Activated CD8-positive, alpha-beta memory T cell treated with anti-CD3 and anti-CD28 coated beads, Interleukin-2, amount 50 U/mL, for 1 hour (primary cell): ENCODE results near the gene CCDC39.

Source experiments
- DNase-seq: peaks from one replicate; pipeline ENCODE4 v3.0.0-alpha.2; 2020; ENCODE audit errors: extremely low read depth

Gene CCDC39

GRCh38 chr3:180679178-180680096 is at the start of gene CCDC39:
Gene CCDC39 (minus strand): TSS chr3:180679489. CDS start chr3:180679380, 109 bp downstream.
- no peak for DNase-seq

- DNase-seq = no peak
These were observed 40.7 kb upstream of the CCDC39 start for GRCh38 chr3:180720012-180720411.

GRCh38 chr3:180707896-180708295 is 28.6 kb upstream of the CCDC39 start:
- no peak for DNase-seq

GRCh38 chr3:180705619-180706018 is 26.3 kb upstream of the CCDC39 start:
- no peak for DNase-seq

- DNase-seq = no peak
These were observed 25.2 kb upstream of the CCDC39 start for GRCh38 chr3:180704532-180704931.

- no peak for DNase-seq
These were observed 21.7 kb upstream of the CCDC39 start for GRCh38 chr3:180700941-180701340.

GRCh38 chr3:180698760-180699270 is 19.5 kb upstream of the CCDC39 start:
- no peak for DNase-seq

GRCh38 chr3:180694321-180694720 is 15.0 kb upstream of the CCDC39 start:
- no peak for DNase-seq

- DNase-seq = no peak
These were observed 14.4 kb upstream of the CCDC39 start for GRCh38 chr3:180693656-180694055.

GRCh38 chr3:180690061-180690460 is 10.8 kb upstream of the CCDC39 start:
- no peak for DNase-seq

- no peak for DNase-seq
These were observed 5.5 kb upstream of the CCDC39 start for GRCh38 chr3:180684807-180685206.

GRCh38 chr3:180683816-180684215 is 4.5 kb upstream of the CCDC39 start:
- DNase-seq = no peak

- DNase-seq = no peak
These were observed 775 bp upstream of the CCDC39 start for GRCh38 chr3:180680097-180680430.

GRCh38 chr3:180678231-180678630 is 1.1 kb downstream of the CCDC39 start:
- DNase-seq = no peak

- DNase-seq = no peak
These were observed 17.8 kb downstream of the CCDC39 start for GRCh38 chr3:180661444-180661843.

GRCh38 chr3:180657094-180657493 is 22.2 kb downstream of the CCDC39 start:
- DNase-seq = no peak

- DNase-seq = no peak
These were observed 22.9 kb downstream of the CCDC39 start for GRCh38 chr3:180656406-180656805.

GRCh38 chr3:180646187-180646790 is 33.0 kb downstream of the CCDC39 start:
- DNase-seq = no peak

GRCh38 chr3:180640987-180641386 is 38.3 kb downstream of the CCDC39 start:
- DNase-seq = no peak

- no peak for DNase-seq
These were observed 45.6 kb downstream of the CCDC39 start for GRCh38 chr3:180633722-180634121.

GRCh38 chr3:180631317-180631716 is 48.0 kb downstream of the CCDC39 start:
- DNase-seq = no peak

- DNase-seq = no peak
These were observed 48.9 kb downstream of the CCDC39 start for GRCh38 chr3:180630371-180630770.

GRCh38 chr3:180626844-180627243 is 52.4 kb downstream of the CCDC39 start:
- no peak for DNase-seq
